Right atrium auricular region (tissue), 2 donors: ENCODE results near the gene IGFN1. TPM values are rescaled to one million over a fixed set of nuclear protein-coding genes. Genes with fewer than 3 reads are reported as not detected.

Source experiments
- DNase-seq: peaks from one replicate; pipeline ENCODE4 v3.0.0-alpha.2; 2019; ENCODE audit warnings: low spot score
- H3K27ac ChIP-seq, 2 donors: fragments of 200-600 bp; sonication (generic); 1 replicate in 1 of 2; 2 replicates in 1 of 2; pipeline ENCODE4 v1.5.1; 2016 to 2019
- H3K27me3 ChIP-seq, 2 donors: fragments of 200-600 bp; sonication (generic); one replicate each; pipeline versions ENCODE4 v1.5.1 to v1.6.0; 2017 to 2019
- H3K36me3 ChIP-seq: fragments of 200-600 bp; sonication (generic); one replicate; pipeline ENCODE4 v1.5.1; 2016
- H3K4me1 ChIP-seq, 2 donors: fragments of 200-600 bp; sonication (generic); one replicate each; pipeline versions ENCODE4 v1.5.1 to v1.6.0; 2017 to 2019
- H3K4me3 ChIP-seq, 2 donors: fragments of 200-600 bp; sonication (generic); 1 replicate in 1 of 2; 2 replicates in 1 of 2; pipeline ENCODE4 v1.5.1; 2017 to 2019; ENCODE audit warnings: mild to moderate bottlenecking in 1 of 2, moderate library complexity in 1 of 2
- H3K9me3 ChIP-seq, 2 donors: fragments of 200-600 bp; sonication (generic); one replicate each; pipeline ENCODE4 v1.5.1; 2019
- CTCF ChIP-seq, 2 donors: fragments of 200-600 bp; sonication (generic); IDR thresholded peaks; one replicate each; pipeline ENCODE4 v1.5.1; 2019; ENCODE audit warnings: antibody characterized with exemption in 2 of 2
- total RNA-seq, 2 donors: library from RNA; depleted of rRNA; stranded (reverse); fragments of >200 nt; gene quantifications; one replicate each; pipeline ENCODE4 v1.1.0, GENCODE V29; 2016

IGFN1 gene
- total RNA-seq, 2 donors from 2014 or later: not detected

GRCh38 chr1:201205036-201205435 lies 14.4 kb downstream of the IGFN1 start:
- no peaks in the 10 kb centered on the region for H3K9me3 ChIP-seq
- H3K4me3 ChIP-seq: no peak overlapping the region
- no peak for DNase-seq

GRCh38 chr1:201206176-201206575 lies 15.6 kb downstream of the IGFN1 start:
- Histone ChIP-seq H3K36me3 (no peaks in the 10 kb centered on the region), H3K4me3 (no peak overlapping the region), H3K9me3 (no peaks in the 10 kb centered on the region), H3K27ac (no peak overlapping the region), H3K27me3 (no peaks in the 10 kb centered on the region), H3K4me1 (no peaks in the 10 kb centered on the region)
- TF ChIP-seq CTCF (IDR thresholded peaks at IDR 0.05): no peak
- DNase-seq: no peak

More at GRCh38 chr1:201205036-201205435, 14.4 kb downstream of the IGFN1 start:
- TF ChIP-seq CTCF (IDR thresholded peaks at IDR 0.05): no peak
- H3K4me1 ChIP-seq: no peaks in the 10 kb centered on the region
- no peaks in the 10 kb centered on the region for H3K36me3 ChIP-seq
- H3K27me3 ChIP-seq: no peaks in the 10 kb centered on the region
- H3K27ac ChIP-seq: no peak overlapping the region

DNA sequence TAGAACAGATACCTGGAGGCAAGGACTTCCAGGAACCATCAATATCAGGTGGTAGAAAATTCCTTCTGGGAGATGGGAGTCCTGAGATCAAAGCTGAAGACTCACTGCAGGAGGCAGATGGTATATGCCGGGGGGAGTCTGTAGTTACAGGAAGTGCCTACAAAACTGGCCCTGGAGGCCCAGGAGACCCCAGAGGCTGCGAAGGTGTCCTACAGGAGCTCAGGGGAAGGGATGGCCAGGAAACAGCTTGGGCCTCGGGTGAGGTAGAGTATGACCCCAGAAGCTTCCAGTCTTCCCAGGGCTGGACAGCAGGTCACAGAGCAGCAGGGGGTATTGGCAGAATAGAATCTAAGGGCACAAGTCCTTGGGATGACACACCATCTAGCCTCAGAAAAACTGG lies 16.4 kb downstream of the IGFN1 start:
- DNase-seq: no peak
- no peak for TF ChIP-seq CTCF (IDR thresholded peaks at IDR 0.05)

DNA sequence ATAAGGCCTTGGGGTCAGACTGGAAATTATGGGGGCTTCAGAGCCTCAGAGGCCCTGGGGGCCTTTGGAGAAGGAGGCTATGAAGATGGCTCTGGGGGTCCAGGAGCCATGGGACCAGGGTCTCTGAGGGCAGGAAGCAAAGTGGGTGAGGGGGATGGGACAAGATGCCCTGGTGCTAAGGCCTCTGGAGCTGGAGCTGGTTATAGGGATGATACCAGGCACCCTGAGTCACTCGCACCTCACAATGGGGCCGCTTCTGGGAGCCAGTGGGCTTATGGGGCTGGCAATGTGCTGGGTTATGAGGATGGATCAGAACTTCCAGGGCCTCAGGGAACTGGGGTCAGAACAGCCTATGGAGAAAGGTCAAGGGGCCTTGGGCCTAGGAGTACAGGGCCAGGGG lies 17.6 kb downstream of the IGFN1 start:
- Histone ChIP-seq H3K4me1 (no peaks in the 10 kb centered on the region), H3K36me3 (no peaks in the 10 kb centered on the region), H3K27ac (no peak overlapping the region), H3K4me3 (no peak overlapping the region), H3K27me3 (no peaks in the 10 kb centered on the region), H3K9me3 (no peaks in the 10 kb centered on the region)
- no peak for DNase-seq
- no peak for TF ChIP-seq CTCF (IDR thresholded peaks at IDR 0.05)

More for the DNA sequence above, 16.4 kb downstream of the IGFN1 start:
- H3K27ac ChIP-seq: no peak overlapping the region
- H3K4me1 ChIP-seq: no peaks in the 10 kb centered on the region
- no peak overlapping the region for H3K4me3 ChIP-seq
- no peaks in the 10 kb centered on the region for H3K9me3 ChIP-seq
- H3K27me3 ChIP-seq: no peaks in the 10 kb centered on the region
- H3K36me3 ChIP-seq: no peaks in the 10 kb centered on the region

- Histone ChIP-seq H3K4me3 (no peak overlapping the region), H3K27ac (no peak overlapping the region), H3K27me3 (no peaks in the 10 kb centered on the region), H3K4me1 (no peaks in the 10 kb centered on the region), H3K36me3 (no peaks in the 10 kb centered on the region), H3K9me3 (no peaks in the 10 kb centered on the region)
- no peak for TF ChIP-seq CTCF (IDR thresholded peaks at IDR 0.05)
- no peak for DNase-seq
Observed at GRCh38 chr1:201212056-201212455, 21.4 kb downstream of the IGFN1 start.

DNA sequence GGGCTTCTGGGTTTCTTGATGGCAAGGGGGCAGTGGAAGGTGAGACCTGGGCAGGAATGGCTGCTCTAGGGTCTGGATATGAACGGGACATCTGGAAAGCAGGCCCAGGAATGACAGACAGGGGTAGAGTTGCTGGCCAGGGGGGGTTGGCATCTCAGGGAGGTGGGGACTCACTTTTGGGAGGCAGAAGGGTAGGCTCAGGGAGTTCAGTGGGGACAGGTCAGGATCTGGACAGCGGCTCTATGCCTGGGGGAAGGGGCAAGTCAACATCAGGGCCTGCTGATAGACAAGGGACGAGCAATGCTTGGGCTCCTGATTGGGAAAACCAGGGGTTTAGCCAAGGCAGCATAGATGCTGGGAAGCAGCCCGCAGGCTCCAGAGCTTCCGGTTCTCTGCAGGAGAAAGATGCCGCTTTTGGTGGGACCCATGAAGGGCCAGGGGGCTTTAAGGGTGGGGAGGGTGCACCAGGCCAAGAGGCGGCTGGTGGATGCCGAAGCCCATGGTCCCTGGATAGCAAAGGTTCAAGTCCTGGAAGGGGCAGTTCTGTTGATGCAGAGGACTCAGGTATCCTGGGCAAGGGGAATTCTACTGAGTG lies 21.9 kb downstream of the IGFN1 start:
- DNase-seq: no peak
- Histone ChIP-seq H3K9me3 (no peaks in the 10 kb centered on the region), H3K4me3 (no peak overlapping the region), H3K36me3 (no peaks in the 10 kb centered on the region), H3K27ac (no peak overlapping the region), H3K27me3 (no peaks in the 10 kb centered on the region), H3K4me1 (no peaks in the 10 kb centered on the region)
- no peak for TF ChIP-seq CTCF (IDR thresholded peaks at IDR 0.05)
